GM19099 (cell line): ENCODE measurements around the gene ADGRF3.

ENCODE experiments used
- POLR2A ChIP-seq: IDR thresholded peaks from 3 replicates; pipeline ENCODE4 v1.6.1; 2011; ENCODE audit warnings: low read depth; ENCODE audit not compliant: insufficient read length; ENCODE audit errors: extremely low read depth

ADGRF3 gene

DNA sequence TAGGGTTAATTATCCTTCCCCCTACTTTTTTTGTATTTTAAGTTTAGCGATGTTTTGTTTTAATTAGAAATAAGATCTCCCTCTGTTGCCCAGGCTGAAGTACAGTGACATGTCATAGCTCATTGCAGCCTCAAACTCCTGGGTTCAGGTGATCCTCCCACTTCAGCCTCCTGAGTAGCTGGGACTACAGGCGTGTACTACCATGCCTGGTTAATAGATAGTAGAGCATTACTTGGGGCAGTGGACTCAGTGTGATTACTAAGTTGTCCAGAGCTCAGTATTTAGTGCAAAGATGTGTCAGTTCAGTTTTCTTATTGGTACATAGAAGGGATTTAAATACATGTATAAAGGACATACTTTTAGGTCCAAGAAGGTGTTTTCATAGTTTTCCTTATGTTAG lies 9.5 kb upstream of the ADGRF3 start:
- TF ChIP-seq POLR2A, result no peak

DNA sequence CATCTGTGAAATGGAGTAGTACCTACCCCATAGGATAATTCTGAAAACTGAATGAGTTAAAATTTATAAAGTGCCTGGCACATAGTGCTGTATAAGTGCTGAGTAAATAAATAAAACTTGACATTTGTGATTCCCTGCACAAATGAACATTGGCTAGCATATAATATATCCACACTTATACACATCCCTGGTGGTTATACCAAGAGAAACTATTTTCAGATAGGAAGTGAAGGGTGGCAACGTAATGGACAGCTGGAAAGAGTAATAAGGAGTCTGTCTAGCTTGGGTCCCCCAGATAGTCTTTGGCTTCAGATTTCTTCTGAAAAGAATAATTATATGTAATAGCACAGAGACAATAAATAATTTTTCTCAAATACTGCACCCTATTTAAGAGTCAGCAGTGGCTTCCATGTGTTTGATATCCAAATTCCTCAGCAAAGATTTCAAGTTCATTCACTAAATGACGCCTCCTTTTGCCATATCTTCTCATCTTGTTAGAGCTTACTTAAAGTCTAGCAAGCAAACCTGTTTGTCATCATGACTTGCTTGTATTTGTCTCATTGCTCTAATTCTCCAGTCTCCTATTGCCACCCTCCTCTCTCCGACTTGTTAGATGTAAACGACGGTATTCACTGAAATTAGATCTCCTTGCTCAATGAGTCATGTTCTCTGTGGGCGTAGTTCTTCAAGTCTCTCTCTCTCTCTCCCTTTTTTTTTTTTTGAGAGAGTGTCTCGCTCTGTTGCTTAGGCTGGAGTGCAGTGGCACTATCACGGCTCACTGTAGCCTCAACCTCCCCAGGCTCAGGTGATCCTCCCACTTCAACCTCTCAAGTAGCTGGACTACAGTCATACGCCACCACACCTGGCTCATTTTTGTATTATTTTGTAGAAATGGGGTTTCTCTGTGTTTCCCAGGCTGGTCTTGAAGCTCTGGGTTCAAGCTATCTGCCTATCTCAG lies 8.7 kb upstream of the ADGRF3 start:
- TF ChIP-seq POLR2A, result no peak

DNA sequence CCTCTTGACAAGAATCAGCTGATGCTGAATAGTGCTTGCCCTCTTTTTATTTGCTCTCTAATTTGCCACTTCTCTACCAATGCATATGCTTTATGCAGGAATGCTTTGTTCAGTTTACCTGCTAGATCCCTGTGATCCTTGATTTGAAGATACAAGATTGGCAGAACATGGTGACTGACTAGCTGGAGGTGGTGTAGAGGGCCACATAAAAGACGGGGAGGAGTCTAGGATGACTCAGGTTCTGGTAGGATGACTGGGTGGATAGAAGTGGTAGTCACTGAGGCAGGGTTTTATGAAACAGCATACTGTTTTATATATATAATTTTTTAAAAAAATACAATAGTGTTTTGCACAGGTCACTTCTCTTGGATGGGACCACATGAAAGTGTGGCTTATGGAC lies 6.3 kb upstream of the ADGRF3 start:
- no peak for TF ChIP-seq POLR2A

DNA sequence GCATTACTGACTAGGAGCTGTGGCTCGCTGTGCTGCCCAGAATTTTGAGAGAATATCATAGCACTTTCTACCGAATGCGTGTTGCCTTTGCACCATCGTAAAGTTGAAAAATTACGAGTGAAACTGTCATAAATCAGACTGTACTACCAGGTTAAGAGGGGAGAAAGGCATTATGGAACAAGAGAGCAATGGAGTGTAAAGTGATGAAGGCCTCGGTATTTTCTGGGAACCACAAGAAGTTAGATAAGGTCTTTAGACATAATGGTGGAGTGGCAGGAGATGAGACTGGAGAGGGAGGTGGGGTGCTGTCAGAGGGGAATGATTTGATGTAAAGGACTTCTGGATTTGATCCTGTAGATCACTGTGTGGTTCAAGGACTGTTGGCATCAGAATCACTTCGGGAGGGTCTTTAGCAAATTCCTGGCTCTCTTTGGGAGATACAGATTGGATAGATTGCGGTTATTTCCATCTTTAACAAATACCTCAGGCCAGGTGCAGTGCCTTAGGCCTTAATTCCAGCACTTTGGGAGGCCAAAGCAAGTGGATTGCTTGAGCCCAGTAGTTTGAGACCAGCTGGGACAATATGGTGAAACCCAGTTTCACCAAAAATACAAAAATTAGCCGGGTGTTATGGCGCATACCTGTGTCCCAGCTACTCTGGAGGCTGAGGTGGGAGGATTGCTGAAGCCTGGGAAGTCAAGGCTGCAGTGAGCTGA lies 4.9 kb upstream of the ADGRF3 start:
- TF ChIP-seq POLR2A, result no peak

DNA sequence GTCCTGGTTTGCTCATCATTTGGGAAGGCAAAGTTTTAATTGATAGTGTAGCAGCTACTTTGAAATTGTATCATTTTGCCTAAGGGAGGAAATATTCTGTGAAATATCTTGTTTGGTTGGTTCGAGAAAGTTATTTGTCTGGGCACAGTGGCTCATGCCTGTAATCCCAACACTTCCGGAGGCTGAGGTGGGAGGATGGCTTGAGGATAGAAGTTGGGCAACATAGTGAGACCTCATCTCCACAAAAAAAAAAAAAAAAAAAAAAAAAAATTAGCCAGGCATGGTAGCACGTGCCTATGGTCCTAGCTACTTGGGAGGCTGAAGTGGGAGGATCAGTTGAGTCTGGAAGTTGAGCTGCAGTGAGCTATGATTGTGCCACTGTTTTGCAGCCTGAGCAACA lies 3.1 kb upstream of the ADGRF3 start:
- TF ChIP-seq POLR2A, result no peak

DNA sequence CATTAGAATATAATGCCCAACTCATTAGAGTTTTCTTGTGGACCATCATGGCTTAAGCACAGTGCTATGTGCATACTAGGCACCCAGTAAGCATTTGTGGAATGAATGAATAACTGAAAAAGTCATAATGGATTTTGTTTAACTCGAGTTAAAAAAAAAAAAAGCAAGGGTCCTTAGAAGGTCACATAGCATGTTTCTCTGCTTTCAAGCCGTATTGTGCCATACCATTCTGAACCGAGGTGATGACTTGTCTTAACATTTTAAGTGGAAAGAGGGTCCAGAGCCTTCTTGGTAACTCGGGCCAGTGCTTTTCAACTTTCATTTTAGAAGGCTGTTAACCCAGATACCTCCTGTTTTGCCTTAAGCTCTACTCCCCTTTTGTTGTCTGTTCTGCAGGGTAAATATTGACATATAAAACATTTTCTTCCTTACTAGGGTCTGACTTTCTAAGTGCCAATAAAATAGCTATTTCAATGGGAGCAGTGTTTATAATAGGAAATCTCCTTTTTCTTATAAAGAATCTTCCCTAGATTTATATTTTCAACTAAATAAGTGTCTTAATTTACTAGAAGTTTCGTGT lies 787 bp upstream of the ADGRF3 start:
- no peak for TF ChIP-seq POLR2A

DNA sequence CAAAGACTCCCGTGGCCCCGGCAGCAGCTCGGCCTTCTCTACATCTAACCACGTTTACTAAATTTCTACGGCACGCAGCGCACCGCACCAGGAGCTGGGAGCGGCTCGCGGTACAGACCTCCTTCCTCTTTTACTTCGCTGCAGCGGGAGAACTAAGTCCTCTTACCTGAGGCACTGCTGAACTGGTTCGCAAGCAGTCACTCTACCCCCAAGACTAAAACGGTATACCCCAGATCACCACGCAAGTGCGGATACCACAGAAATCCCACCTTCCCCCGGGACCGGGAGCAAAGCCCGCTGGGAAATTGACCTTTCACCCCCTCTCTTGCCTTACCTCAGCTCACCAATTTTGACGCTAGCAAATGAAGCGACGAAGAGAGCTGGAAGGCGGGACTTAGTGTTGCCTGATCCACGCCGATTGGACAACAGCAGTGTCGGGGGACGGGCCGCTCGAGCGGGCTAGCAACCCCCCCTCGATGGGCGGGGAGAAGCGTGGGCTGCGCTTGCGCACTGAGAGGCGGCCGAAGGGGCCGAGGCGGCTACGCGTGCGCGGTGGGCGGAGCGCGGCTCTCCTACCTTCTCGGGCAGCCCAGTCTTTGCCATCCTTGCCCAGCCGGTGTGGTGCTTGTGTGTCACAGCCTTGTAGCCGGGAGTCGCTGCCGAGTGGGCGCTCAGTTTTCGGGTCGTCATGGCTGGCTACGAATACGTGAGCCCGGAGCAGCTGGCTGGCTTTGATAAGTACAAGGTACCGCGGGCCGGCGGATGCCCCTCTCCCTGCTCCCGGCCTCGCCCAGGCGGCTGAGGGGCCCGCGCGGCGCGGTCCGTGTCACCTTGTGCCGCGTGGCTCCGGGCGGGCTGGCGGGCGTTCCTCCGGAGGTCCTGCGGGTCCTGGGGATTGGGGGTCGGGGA lies 790 bp downstream of the ADGRF3 start, which contains the start of gene SELENOI:
Gene SELENOI (plus strand): TSS at position 599 of the 909 bp plus-strand sequence. CDS start 90 bp downstream, at position 689.
- peak; percentile 85 for TF ChIP-seq POLR2A

DNA sequence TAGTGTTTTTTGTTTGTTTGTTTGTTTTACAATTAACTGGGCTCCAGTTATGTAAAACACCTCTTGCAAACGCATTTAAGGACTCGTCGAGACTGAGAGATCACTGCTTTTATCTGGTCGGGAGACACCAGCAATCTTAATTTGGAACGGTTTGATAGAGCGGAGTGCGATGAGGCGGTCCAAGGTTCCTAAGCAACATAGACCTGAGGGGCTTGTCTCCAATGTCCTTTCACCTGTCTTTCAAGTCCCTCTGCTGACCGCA lies 1.4 kb downstream of the ADGRF3 start:
- TF ChIP-seq POLR2A, result no peak

DNA sequence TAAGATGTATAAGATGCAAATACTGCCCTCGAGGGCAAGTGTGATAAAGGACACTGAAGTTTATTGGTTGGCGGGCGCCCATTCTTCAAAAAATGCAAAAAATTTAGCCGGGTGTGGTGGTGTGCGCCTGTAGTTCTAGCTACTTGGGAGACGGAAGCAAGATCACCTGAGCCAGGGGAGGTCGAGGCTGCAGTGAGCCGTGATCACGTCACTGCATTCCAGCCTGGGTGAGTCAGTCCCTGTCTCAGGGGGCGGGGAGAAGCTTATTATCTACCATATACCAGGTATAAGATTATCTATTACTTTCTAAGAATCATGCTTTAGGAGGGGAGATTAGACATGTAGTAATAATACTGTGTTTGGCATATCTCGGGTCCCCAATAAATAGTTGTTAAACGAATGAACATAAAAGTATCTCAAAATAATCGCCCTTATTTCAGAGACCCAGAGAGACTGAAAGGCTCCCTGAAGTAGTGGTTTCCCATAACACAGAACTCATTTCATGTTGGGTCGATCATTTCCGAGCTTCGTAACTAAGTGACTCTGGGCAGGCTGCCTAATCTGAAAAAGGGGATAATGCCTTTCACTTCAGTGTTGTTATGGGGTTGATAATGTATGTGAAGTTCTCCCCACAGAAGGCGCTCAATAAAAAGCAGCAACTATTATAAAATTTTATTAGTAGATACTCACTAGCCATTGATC lies 1.9 kb downstream of the ADGRF3 start:
- TF ChIP-seq POLR2A, result no peak

DNA sequence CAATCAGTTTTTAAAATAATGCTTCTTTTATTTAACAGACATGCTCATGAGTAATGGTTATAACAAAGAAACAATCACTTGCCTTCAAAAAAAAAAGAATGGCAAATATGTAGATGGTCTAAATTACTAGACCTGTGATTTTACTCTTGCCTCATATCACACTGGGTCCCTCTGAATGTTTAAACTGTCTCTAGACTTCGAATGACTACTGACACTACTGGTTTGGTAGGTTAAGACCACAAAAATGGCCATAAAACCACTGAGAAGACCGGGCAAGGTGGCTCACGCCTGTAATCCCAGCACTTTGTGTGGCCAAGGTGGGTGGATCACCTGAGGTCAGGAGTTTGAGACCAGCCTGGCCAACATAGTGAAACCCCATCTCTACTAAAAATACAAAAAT lies 5.8 kb downstream of the ADGRF3 start:
- TF ChIP-seq POLR2A, result no peak

DNA sequence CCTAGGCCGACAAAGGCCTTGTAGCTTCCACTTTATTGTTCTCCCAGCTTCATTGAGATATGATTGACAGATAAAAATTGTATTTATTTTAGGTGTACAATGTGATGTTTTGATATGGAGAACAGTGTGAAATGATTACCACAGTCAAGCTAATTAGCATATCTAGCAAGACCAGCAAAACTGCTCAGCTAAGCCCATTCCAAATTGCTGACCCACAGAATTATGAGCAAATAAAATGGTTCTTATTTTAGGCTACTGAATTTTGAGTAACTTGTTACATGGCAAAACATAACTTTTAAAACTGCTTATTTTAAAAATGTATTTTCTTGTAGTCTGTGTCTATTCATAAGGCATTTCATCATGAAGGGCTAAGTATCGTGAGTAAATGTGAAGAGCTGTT lies 9.3 kb downstream of the ADGRF3 start:
- no peak for TF ChIP-seq POLR2A

DNA sequence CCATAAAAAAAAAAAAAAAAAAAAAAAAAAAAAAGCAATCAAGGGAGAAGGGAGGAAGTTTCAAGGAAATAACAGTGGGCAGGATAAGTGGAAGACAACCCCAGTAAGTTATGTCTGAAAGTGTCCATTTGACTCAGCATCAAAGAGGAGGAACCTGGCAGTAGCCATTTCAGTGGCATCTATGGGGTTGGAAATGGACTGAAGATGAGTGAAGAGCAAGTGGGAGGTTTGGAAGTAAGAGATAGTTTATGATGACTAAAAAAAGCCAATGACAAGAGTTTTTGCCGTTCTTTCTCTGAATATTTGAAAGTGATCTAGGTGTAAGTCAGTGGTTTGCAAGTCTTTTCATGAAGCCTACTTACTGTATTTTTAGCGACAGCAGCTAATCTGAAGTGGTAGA lies 9.9 kb downstream of the ADGRF3 start:
- no peak for TF ChIP-seq POLR2A

DNA sequence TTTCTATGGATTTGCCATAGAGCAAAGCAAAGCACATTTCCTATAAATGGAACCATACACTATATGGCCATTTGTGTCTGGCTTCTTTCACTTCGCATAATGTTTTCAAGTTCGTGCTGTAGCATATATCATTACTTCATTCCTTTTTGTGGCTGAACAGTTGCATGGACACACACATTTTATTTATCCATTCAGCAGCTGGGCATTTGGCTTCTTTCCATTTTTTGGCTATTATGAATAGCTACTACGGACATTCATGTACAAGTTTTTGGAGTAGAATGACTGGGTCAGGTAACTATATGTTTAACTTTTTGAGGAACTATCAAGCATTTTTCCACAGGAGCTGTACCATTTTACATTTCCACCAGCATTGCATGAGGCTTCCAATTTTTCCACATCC lies 11.4 kb downstream of the ADGRF3 start:
- TF ChIP-seq POLR2A, result no peak

DNA sequence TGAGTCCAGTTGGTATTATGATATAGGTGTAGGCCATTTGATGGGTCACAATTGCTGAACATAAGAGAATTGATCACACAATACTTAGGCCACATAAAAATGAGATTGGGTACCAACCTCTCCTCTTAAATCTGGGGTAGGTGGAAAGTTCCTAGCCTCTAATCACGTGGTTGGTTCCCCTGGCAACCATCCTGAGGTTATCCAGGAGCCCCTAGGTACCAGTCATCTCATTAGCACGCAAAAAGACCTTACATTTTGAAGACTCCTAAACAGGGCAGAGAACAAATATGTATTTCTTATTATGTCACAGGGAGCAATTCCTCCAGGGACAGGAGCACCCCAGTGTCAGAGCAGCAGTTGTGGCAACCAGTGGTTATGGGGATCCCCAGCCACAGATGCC lies 13.3 kb downstream of the ADGRF3 start:
- TF ChIP-seq POLR2A, result no peak

DNA sequence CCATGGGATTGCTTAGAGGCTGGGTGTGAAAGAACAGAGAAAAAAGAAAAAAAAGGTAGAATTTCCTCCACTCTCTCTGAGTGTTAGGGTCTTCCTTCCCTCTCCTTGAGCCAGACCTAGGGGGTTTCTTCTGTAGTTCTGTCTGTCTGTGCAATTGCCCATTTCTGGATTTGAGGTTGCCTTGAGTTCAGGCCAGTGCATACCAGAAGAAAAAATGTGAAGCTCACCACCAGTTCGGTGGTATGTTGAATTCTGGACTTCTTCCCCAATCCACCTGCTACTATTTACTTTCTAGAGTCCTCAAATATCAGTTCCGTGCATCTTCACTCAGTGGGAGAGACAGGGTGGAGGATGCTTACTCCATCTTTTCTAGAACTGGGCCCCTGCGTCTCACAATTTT lies 16.0 kb downstream of the ADGRF3 start:
- TF ChIP-seq POLR2A, result no peak

DNA sequence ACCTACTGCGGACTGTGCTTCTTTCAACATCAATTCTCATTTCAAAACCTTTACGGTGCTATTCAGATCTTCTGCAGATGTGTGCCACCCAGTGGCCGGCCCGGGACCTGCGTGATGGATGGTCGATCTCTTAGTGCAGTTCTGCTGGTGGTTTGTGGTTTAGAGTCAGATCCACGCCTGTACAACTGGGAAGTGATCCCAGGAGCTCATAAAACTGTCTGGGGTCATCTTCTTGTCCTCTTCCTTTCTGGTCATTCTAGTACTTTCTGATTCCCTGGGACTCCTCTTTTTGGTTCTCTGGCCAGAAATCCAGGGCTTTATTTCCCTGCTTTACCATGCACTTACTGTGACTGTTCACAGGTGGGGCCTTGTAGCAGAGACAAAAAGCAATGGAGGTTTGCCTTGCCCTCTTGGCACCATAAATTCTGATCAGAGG lies 16.5 kb downstream of the ADGRF3 start:
- no peak for TF ChIP-seq POLR2A
